Measurements from ENCODE around the gene TIAM2.
"Not testable (repeated sequence)": the region's sequence is repeated elsewhere in the genome, so short reads cannot be mapped to it uniquely, and the experiment has no call there.

The TIAM2 gene

DNA sequence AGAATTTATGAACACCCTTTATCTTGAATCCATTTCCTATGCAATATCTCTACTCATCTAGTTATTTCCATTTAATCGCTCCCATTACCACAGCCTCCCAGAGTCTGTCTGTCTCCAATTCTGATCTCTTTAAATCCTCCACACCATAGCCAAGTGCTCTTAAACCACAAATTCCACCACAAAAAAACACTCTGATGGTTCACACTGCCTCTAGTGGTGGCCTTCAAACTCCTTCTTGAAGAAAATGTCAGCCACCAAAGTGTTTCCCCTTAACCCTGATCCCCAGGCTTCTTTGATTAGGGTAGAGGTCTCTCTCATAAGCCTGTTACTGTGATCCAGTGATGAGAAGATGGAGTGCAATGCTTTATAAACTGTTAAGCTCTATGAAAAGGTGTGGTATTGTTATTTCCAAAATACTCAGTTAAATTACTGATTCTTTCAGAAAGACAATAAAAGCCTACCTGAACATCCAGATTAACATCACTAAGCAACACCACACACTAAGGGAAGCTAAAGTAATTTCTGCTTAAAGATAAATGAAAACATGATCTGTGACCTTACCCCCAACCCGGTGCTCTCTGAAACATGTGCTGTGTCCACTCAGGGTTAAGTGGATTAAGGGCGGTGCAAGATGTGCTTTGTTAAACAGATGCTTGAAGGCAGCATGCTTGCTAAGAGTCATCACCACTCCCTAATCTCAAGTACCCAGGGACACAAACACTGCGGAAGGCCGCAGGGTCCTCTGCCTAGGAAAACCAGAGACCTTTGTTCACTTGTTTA, 273.2 kb downstream of the TIAM2 start:
- DNase-seq = not testable (repeated sequence)

DNA sequence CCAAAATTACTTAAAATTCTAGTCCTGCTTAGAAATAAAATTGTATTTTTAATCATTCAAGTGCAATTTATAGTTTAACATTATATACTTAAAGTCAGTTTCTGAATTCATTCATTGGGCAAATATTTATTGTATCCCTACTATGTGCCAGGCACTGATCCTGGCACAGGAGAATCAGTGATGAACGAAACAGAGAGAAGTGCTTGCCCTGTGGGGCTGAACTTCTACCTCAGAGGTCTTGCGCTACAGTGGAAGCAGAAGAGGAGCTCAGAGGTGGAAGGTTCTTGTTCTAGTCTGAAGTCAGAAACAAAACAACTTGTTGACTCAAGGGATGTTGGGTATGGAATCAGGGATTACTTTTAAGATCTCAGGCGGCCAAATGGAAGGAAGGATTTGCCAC, 274.6 kb downstream of the TIAM2 start:
- no peak for DNase-seq

DNA sequence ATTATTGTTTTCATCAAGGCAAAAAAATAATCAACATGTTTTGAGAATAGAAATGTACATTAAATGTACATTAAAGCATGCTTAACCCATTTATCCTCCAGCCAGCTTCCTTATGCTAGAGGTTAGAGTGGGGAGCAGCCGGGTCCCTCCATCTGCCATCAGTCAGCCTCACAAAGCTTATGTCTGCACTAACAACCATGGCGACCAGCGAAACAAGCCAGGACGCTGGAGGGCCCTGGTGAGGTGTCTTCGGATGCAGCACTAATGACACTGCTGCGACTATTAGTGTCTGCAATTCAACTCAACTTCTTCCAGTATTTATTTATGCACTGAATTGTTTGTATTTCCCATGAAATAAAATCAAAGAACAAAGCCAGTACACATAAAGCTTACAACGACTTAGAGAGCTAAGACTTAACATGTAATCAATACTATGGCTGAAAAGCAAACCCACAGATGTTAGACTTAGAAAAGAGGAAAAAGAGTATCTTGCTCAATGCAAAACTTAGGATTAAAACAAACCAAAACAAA, 275.5 kb downstream of the TIAM2 start:
- peak; percentile 26 for DNase-seq

DNA sequence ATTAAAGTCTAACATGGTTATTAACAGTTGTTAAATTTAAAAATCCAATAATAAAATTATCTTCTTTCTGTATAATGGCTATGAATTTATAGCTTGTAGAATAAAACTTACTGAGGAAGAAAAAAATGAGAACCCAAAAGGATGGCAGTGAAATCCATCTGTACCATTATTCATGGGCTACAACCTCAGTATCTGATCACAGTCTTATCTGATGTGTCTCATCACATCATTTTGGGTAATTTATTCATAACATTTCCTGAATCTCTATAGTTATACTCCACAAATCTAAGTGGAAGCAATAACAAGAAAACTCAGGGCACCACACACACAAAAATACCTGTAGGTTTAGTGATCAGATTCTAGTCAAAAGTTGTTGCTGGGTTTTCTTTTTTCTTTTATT, 276.0 kb downstream of the TIAM2 start:
- no peak for DNase-seq

DNA sequence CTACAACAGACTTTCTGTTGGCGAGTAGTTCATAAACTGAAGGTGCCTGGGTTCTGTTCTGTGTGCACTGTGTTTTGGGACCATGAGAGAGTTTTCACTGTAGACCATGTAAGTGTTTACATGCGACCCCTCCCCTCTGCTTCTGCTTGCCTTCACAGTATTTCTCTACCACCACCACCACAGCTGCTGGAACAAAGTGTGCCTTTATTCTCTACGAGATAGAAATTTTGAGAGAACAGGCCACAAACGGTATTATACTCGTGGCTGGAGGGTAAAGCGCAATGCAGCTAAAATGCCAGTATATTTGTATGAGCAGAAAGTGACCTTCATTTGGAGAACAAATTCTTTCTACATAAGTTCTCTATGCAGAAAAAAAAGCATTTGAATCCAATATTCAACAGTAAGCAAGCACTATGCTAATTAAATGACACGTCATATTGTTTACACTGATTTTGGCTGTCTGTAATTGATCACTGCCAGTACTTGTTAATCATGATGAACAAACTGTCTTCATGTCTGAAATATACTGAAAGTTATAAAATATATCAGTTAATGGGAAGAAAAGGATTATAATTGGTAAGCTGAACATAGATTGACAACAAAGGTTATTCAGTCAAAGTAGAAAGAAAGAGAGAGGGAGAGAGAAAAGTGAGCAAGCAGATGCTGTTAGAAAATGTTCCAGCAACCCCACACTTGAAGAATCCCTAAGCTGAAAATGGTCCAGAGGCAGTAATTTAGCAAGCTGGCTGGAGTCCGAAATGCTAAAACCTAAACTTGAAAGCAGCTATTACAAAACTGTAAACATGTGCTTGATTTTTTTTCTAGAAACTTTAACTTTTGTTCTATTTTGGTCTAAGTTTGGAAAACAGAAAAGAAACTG, 277.5 kb downstream of the TIAM2 start:
- DNase-seq = no peak

DNA sequence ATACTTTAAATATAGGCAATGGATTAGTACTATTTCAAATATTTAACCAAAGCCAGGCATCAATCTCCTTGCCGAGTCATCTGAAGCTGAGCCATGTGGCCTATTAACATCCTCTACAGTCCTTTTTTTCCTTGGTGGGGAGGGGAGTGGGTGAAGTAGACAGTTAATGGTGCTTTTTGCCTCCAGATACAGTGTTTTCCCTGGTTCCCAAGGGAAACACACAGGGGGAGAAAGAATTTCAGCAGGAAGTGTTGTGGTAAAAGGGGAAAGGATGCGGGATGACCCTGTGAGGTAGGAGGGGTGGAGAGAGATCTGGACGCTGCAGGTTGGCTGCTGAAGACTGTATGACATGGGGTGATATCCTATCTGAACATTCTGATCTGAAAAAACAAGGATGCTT, 278.3 kb downstream of the TIAM2 start:
- no peak for DNase-seq

DNA sequence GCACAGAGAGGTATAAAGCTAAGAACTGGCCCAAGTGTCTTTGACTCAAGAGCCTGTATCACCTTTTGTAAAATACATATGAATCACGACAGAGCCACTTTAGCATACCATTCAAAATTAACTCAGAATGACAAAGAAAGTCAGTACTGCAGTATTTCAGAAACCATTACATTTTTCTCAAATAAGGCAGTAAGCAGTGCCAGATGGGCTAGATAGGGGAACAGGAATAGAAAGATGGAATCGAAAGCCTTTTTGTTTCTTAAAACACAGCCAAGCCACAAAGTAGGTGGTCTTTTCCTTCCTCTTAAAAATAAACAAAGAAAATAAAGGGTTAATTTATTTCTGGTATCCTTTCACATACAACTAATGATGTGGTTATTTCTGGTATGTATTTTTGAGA, 279.0 kb downstream of the TIAM2 start:
- no peak for DNase-seq

DNA sequence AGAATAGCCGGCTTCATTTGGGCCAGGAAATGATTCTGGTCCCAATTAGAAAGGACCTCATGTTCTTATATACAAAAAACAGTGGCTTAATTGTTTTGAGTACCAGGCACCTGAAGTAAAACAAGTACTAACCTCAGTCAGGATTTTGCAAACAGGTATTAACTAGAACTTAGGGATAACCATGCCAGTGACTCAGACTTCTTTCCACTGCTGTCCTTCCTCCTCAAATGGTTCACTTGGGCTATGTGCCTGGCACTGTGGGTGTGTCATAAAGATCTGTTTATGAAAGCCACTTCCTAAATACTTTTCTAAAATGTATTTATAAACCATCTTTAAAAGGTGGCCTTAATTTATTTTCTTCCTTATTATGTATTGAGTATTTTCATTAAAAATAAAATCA, 279.4 kb downstream of the TIAM2 start:
- no peak for DNase-seq

DNA sequence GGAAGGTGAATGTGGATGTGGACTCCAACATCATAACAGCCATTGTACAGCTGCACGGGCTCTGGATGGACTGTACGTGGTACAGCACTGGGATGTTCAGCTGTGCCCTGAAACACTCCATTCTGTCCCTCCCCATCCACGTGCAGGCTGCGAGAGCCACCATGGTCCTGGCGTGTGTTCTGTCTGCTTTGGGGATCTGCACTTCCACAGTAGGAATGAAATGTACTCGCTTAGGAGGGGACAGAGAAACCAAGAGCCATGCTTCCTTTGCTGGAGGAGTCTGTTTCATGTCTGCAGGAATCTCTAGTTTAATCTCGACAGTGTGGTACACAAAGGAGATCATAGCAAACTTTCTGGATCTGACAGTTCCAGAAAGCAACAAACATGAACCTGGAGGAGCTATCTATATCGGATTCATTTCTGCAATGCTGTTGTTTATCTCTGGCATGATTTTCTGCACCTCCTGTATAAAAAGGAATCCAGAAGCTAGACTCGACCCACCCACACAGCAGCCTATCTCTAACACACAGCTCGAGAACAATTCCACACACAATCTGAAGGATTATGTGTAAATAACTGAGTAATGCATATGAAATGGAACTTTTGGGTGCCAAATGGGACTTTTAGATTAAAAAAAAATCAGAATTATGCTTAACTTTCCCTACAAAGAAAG, 280.8 kb downstream of the TIAM2 start:
- no peak for DNase-seq

DNA sequence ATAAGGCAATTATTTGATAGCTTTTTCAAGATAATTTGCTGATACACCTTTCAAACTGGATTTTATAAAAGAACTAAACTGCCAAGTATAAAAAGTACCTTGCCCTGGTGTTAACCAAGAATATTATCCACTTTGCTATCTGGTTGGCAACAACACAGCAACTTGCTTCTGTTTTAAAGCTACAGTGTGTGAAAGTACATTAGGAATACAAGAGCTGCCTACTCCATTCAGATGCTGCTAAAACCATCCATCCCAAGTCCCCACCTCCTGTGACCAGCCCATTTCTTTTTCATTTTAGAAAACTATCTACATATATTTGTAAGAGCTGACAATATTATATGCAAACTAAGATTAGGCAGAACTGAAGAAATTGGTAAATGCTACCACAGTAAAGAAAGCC, 281.5 kb downstream of the TIAM2 start:
- DNase-seq = no peak

DNA sequence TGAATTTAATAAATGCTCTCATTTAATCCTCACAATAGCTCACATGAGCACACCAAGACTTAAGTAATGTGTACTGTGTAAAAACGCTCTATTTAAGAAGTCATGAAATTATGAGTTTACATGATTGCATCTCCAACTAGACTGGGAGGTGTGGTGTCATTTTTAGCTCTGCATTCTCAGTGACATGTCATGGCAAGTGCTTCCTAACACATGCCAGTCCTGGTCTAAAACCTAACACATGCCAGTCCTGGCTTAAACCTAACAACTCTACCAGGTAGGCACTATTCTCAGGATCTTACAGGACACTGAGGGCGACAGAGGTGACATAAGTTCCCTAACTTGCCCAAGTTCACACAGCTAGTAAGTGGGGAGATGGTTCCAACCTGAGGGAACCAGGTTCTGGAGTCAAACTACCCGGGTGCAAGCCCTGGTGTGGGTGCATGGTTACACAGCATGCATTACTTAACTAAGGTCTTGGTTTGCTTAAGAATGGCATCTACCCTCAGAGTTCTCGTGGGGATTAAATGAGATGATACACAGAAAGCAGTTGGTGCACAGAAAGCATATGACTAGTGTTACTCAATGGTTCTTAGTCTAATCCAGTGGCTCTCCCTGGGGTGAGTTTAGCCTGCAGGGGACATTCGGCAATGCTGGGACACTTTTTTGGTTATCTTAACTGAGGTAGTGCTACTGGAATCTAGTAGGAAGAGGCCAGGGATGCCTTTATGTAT, 283.4 kb downstream of the TIAM2 start:
- no peak for DNase-seq

DNA sequence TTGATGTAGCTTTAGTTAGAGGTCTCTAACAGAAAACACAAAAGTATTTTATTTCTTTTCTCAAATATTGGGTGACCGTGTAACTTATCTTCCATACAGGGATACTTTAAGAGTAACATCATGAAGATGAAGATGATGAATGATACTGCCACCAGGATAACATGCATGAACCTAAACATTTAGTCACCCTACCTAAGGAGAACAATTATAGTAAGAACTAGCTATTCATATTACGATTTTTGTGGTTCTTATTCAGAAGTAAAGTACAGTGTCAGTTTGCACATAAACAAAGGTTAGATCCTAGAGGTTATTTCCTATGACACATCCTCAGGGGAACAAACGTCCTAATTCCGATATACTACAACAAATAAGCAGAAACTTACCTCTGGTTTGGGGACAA, 289.7 kb downstream of the TIAM2 start:
- no peak for DNase-seq

DNA sequence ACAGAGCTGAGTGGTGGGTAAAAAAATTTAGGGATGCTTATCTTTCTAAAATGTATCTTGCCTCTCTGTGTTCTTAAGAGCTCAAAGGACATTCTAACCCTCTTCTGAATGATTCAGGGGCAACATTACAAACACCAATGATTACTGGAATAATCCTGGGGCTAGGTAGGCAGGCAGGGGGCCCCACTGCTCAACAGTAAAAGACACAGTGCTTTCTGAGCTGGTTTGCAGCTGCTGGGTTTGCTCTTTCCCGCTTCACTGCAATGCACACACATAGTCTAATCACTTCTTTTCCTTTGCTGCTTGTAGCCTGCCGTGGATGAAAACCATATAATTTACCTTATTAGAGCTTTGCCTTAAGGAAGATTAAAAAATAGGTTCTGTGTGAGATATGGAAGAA, 292.6 kb downstream of the TIAM2 start:
- no peak for DNase-seq

DNA sequence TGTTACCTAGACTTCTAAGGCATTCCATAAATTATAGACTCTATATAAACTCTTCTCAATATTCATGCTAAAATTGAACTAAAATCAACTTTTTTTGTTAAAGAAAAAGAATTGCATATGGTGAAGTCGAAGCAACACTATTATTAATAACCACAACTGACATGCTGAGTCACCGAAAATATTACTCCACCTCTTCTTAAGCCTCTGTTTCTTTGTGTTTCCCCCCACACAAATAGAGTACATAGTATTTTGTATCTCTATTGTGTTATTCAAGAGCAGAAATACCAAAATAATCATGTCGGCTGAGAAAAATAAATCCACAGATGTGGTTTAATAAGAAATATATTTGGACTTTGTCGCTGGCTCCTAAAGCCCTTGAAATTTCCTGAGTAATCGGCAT, 295.4 kb downstream of the TIAM2 start:
- no peak for DNase-seq

DNA sequence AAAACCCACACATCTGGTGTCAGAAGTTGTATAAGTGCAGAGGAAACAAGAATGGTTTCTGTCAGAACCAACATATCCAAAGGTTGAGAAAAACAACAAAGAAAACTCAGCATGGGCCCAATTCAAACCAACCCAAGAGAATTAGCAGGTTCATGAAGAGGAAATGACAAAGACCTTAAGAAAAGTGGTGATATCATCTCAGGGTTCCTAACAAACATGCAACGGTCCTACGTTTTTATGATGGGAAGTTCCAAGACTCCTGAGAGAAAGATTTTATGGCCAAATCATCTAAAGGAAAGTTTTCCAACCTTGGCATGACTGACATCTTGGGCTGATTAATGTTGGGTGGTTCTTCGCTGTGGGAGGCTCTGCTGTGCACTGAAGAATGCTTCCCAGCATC, 296.2 kb downstream of the TIAM2 start:
- DNase-seq = no peak

DNA sequence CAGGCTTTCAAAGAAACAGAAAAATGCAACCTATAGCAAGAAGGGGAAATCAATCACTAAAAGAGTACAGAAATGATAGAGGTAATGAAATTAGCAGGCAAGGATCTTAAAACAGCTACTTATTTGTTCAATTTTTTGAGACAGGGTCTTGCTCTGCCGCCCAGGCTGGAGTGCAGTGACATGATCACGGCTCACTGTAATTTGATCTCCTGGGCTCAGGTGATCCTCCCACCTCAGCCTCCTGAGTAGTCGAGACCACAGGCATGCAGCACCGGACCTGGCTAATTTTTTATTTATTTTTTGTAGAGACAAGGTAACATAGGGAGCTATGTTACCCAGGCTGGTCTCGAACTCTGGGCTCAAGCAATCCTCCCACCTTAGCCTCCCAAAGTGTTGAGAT, 297.6 kb downstream of the TIAM2 start:
- no peak for DNase-seq

DNA sequence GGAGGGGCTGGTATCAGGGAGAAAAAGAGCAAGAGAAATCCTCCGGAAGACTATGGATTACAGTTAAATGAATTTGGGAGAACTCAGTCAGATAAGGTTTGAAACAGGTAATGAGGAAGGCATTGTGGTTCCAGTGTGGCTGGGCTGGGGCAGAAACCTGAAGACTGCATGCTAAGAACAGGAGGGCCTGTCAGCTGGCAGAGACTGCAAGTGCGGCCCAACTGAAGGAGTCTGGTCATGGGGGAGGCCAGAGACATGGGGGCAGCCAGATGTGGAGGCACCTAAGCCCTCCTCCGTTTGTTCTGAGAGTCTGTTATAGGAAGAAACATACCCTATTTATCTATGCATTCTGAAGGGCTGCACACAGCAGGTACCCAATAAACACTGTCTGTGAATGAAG, 302.6 kb downstream of the TIAM2 start:
- no peak for DNase-seq

DNA sequence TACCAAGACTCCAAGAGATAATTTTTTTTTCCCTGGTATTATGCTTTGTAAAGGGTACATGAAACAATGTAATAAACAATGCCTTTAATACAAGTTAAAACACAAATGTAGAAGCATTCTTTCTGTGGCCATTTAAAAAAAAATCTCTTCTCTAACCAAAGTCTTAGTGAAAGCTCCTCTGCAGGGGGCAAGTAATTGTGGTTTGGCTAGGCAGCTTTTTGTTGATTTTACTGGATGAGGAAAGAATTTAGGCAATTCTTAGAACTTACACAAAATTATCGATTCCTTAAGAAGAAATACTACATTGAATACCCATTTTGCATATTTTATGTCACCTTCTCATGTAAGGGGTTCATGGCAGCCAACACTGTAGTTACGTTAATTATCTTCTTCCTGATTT, 306.8 kb downstream of the TIAM2 start:
- DNase-seq = no peak

DNA sequence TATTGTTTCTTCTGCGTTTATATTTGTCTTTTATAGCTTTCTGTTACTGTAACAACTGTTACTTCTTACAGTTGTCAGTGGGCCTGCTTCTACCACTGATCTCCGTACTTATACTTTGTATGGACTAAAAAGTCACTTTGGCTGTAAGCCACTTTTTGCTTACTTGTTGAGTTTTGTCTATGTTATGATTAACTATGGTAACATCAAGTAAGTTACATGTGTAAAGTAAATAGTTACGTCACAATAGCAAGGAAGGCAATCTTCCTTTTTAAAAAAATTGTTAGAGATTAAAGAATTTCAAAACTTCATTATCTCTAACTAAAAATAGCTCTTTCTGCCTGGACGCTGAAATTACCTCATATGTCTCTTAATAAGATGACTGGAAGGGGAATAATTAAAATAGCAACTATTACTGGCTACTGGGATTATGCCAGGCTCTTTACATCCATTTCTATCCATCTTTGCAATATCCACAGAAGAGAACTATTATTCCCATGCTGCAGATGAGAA, 308.3 kb downstream of the TIAM2 start:
- DNase-seq = no peak

DNA sequence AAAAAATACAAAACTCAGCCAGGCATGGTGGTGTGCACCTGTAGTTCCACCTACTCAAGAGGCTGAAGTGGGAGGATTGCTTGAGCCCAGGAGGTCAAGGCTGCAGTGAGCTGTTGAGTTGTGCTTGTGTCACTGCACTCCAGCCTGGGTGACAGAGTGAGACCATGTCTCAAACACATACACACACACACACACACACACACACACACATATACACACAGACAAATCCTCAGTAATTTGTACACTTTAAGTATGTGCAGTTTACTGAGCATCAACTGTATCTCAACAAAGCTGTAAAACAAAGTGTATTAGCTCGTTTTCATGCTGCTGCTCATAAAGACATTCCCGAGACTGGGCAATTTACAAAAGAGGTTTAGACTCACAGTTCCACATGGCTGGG, 311.8 kb downstream of the TIAM2 start:
- no peak for DNase-seq

Data from NCI-H774 (cell line).